GM21717 (cell line): ENCODE measurements around the gene SPEN.

Source experiments
- ATAC-seq: cut with Tn5 transposase; IDR thresholded peaks from one replicate; pipeline ENCODE4 v1.9.1; 2021; ENCODE audit warnings: mild to moderate bottlenecking, moderate library complexity; ENCODE audit not compliant: unreplicated experiment

Gene SPEN

DNA sequence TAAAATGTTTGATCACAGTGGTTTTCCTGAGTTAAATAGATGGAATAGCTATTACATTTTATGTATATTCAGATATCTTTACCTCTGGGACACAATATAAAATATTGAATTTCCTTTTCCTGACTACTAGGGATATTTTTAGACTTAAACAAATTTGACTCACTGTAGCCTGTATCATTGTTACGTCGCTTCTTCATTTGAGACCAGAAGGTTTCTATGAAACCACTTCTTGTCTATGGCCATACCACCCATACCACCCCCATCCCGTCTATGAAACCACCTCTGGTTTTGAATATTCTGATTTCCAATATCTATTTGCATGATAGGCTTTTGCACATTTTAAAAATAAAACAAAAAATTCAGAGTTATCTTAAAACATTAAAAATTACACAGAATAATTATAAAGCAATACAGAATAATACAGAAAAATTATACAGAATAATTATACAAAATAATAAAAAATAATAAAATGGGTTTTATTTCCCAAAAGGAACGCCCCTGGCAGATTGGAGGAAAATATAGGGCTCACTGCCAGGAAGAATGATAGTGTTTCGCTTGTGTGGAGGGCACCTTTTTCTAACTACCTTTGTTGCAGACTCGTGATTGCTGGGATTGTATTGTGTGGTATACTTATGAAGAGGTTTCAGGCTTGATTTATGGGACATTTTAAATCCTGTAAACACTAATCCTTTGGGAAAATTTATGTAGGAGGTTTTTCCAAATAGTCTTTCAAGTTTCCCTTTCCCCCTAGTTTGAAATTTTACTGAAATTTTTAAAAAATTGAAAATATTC lies 4.7 kb downstream of the SPEN start:
- no peak for ATAC-seq

DNA sequence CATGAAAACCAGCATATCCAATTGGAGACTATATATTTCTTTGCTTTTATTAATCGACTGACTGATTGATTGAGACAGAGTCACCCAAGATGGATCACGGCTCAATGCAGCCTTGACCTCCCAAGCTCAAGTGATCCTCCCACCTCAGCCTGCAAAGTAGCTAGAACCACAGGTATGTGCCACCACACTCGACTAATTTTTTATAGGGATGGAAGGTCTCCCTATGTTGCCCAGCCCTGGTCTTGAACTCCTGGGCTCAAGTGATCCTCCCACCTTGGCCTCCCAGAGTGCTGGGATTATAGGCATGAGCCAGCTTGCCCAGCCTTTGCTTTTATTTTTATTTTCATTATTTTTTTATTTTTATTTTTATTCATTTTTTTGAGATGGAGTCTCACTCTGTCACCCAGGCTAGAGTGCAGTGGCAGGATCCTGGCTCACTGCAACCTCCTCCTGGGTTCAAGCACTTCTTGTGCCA lies 5.4 kb downstream of the SPEN start:
- no peak for ATAC-seq

DNA sequence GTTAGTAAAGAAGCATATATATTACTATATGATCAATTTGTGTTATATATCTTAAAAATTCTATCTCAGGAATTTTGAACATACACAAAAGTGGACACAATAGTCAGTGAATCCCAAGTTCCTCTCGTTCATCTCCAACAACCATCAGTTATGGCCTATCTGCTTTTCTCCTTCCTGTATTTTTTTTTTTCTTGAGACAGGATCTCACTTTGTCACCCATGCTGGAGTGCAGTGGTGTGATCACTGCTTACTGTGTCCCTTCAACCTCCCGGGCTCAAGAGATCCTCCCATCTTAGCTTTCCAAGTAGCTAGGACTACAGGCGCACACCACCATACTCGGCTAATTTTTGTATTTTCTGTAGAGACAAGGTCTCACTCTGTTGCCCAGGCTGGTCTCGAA lies 9.4 kb downstream of the SPEN start:
- no peak for ATAC-seq

DNA sequence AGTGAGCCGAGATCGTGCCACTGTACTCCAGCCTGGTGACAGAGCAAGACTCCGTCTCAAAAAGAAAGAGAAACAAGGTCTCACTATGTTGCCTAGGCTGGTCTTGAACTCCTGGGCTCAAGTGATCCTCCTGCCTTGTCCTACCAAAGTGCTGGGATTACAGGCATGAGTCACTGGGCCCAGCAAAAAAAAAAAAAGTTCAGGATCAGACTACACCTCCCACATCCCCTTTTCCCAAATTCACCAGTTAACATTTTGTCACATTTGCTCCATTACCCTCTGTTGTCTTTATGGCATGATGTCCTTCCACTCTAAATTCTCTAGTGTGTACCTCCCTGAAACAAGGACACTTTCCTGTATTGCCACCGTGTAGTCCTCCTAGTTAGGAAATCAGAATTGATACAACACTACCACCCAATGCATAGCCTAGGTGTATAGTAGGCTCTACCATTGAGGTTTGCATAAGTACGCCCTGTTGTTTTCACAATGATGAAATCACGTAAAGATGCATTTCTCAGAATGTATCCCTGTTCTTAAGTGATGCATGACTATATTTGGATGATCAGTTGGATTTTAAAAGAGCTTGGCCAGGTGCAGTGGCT lies 10.7 kb downstream of the SPEN start:
- ATAC-seq: no peak

DNA sequence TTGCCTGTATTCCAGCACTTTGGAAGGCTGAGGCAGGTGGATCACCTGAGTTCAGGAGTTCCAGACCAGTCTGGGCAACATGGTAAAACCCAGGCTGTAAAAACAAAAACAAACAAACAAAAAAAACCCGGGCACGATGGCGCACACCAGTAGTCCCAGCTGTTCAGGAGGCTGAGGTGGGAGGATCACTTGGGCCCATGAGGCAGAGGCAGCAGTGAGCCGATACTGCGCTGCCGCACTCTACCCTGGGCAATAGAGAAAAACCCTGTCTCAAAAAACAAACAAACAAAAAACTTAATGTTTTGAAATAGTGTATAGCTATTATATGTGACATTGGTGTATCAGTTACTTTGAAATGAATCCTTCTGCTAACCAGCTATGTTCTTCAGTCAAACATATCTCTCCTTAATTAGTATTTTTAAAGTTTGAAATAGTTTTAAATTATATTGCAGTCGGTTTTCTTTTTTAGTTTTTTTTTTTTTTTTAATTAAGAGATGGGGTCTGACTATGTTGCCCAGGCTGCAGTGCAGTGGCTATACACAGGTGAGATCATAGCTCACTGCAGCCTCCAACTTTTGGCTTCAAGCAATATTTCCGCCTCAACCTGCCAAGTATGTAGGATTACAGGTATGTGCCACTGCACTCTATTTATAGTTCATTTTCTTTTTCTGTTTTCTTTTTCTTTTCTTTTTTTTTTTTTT lies 11.3 kb downstream of the SPEN start:
- ATAC-seq: no peak

DNA sequence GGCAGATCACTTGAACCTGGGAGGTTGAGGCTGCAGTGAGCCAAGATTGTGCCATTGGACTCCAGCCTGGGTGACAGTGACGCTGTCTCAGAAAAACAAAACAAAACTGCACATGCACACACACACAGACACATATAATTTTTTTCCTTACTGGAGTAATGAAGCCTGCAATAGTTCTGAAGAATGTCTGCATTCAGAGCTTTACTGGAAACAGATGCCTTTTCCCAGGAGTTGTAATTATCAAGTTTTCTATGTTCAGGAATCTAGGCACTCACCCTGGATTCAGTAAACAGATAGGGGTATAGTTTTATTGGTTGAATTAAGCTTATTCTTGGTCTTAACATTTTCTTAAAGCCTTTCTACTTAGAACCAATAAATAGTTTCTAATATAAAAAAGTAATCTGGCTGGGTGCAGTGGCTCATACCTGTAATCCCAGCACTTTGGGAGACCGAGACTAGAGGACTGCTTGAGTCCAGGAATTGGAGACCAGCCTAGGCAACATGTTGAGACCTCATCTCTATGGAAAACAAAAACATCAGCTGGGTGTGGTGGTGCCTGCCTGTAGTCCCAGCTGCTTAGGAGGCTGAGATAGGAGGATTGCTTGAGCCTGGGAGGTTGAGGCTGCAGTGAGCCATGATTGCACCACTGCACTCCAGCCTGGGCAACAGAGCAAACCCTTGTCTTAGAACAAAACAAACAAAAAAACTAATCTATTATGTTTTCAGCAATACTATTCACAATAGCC lies 15.8 kb downstream of the SPEN start:
- ATAC-seq: no peak

DNA sequence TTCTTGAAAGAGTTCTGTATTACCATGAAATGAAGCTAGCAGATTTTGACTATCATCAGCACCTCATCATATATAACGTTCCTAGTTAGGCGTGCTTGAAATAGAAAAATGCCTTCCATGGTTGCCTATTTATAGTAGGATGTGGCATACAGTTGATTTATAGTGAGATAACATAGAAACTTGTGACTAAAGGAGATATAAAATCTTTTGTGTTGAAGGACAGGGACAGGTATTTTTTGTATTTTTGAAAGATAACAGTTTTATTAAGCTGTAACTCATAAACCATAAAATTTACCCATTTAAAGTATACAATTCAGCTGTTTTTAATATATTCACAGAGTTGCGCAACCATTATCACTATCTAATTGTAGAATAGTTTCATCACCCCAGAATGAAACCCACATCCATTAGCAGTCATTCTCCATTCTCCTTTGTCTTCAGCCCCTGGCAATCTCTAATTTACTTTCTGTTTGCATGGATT lies 19.3 kb downstream of the SPEN start:
- no peak for ATAC-seq

DNA sequence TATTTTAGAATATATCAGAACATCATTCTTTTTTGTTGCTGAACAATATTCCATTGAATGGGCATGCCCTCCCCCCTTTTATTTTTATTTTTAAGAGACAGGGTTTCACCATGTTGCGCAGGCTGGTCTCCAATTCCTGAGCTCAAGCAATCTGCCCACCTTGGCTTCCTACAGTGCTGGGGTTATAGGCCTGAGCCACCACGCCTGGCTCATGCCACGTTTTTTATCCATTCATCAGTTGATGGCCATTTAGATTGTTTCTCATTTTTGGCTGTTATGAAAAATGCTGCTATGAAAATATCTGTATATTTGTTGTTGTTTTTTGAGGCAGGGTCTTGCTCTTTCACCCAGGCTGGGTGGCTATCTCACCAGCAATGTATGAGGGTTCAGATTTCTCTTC lies 19.8 kb downstream of the SPEN start:
- no peak for ATAC-seq

DNA sequence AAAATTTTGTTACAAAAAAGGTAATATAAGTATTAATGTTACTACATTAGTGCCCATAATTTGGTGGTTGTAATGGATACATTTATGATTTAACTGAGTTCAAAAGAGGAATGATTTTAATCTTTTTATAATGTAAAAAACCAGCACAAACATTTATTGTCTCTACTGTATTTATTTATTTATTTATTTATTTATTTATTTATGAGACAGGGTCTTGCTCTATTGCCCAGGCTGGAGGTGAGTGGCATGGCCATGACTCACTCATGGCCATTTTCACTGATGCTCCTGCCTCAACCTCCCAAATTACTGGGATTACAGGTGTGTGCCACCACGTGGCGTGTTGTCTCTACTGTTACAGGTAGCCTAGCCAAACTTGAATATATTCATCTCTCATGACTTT lies 21.9 kb downstream of the SPEN start:
- ATAC-seq: no peak

DNA sequence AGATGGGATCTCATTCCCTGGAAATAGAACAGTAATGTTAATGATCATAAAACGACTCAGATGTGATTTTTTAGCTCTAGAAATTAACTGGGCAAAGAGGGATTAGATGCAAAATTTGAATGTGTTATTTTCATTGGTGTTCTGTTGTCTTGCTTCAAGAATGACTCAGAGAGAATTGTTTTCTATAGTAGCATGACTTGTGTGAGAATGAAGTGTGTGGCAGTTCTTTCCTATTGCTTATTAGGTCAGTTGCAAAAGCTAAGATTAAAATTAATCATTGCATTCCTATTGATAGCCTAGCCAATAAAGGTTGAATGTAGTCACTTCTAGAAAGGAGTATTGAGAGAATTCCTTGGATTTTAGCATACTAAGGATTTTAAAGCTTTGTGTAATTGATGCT lies 22.9 kb downstream of the SPEN start:
- ATAC-seq: no peak

DNA sequence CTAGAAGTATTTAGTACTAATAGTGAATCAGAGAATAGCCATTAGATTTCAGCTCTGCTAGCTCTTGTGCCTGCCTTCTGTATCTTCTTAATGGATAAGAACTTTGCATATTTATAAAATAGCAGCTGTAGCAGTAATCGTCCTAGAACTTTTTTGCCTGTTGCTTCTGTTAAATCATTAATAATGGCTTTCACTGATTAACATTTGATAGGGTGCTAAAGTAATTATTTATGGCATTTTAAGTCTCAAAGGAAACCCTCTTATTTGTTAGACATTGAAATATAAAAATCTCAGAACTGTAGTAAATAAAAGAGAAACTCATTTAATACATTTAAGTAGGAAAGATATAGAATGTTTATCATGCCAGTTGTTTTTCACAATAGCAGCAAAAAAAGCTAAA lies 27.0 kb downstream of the SPEN start:
- no peak for ATAC-seq

DNA sequence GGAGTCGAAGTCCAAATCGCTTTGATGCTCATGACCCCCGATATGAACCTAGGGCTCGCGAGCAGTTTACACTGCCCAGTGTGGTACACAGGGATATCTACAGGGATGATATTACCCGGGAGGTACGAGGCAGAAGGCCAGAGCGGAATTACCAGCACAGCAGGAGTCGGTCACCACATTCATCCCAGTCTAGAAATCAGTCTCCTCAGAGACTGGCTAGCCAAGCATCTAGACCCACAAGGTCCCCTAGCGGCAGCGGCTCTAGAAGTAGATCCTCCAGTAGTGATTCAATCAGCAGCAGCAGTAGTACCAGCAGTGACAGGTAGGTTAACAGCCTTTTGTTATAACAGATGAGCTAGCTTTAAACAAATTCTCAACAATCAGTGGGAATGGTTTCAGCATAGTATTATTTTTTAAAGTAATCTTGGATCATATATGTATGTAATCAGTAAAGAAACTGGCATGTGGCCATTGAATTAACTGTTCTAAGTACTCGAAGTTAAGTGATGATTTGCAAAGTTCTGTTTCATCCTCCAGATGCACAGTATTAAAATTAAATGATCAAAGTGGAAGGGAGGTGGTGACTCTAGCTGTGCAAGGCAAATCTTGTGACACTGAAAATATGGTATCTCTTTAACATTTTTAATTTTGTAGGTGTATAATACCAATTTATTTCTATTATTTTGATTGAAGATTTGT lies 29.0 kb downstream of the SPEN start:
- ATAC-seq: no peak

DNA sequence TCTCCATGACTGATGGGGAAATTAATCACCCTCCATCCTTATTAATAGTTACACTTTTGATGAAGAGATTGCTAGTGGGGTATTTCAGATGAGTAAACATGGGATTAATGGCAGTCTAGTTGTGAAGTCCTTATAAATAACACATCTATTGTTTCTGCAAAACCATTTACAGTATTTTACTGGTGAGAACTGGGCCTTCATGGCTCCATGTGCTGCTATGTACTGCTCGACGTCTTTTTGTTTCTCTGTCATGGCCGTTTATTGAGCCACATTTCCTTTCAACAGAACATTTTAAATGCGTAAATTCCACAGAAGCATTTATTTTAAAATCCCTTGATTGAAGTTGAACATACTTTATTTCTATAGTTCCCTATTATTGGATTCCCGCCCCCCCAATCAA lies 34.5 kb downstream of the SPEN start:
- no peak for ATAC-seq

DNA sequence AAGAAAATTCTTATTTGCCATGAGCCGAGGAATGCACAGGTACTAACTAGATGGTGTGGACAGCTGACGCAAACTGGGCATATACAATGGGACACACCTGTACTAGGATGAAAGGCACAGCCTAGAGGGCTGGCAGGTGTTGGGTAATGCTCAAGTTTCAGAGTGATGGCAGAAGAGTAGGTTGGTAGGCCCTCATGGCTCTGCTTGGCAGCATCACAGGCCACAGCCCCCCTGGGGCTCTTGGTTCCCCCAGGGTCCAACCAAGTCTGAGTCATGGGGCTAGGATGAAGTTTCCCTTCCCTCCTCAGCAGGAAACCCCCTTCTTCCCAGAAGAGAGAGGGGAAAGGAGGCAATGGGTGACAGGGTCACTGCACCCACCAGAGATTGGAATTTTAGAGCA lies 35.2 kb downstream of the SPEN start:
- peak; percentile 33 for ATAC-seq

DNA sequence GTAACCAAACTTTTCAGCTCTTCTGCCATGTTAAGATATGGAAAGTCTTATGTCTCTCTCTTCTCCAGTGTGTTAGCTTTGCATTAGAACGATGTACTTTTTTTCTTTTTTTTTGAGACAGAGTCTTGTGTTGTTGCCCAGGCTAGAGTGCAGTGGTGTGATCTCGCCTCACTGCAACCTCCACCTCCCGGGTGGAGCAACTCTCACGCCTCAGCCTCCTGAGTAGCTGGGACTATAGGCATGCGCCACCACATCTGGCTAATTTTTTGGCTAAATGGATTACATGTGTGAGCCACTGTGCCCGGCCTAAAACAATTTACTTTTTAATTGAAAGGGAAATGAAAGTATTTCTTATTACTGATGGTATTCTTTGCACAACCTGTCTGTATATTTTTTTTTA lies 35.8 kb downstream of the SPEN start:
- ATAC-seq: no peak

DNA sequence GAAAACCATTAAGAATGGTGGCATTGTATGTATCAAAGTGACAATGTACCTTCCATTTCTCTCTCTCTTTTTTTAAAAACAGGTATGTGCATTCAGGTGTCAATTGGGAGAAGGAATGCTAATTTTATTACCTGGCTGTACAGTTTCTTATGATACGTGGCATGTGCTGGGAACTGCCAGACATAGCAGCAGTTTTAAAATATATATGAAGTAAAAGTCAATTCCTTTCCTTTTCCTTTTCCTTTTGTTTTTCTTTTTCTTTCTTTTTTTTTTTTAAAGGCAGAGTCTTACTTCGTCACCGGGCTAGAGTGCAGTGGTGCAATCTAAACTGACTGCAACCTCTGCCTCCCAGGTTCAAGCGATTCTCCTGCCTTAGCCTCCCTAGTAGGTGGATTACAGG lies 37.0 kb downstream of the SPEN start:
- no peak for ATAC-seq

DNA sequence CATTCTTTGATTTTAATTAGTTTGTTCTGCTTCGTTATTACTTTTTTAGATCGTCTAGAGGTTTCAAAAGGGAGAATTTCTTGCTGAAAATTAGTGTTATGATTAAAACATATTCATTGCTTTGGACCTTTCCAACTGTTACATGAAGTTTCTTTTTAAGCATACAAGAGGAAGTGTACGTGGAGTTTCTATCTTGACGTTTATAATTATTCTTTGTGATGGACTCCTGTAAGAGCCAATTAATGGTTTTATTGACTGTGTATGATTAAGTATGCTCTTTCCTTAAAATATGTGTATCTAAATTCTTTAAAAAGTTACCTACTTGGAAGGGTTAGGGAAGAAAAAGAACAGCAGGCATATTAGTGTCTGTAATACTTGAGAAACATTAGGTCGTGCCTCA lies 37.8 kb downstream of the SPEN start:
- ATAC-seq: no peak

DNA sequence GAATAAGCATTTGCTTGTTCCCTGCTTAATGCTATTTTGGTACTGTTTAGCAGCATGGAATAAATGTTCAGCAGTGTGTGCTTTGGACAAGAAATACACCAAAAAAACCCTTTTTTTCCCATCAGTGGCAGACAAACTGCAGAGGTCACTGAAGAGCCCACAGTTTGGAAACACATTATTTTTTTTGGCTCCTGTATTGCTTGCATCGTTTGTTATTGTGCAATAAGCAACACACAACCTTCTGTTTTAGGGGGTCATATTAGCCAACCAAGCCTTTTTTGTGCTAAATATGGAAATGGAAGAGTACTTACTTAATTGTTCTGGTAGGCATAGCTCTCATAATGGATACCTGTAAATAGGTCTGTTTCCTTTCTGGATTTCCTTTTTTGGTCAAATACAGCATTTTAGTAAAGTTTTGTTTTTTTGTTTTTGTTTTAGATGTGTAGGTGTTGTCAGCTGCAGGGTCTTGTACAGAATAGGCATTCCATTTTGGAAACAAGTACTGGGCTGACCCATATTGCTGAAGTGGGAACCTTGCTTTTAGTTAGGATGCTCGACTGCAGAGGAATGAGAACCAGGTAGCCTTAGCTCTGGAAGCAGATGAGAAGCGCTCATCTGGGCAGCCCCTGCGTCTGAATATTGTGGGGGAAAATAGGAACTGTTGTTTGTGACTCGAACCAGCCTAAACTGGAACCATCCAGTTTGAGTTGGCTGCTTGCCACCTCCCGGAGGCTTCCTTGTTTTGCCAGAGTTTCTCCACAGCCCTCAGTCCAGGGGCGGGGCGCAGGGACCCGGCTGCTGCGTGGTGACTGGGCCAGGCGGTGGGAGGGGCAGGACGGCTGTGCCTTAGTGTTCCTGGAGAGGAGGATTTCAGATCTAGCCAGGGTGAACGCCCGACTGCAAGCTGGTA lies 38.4 kb downstream of the SPEN start:
- peak; percentile 51 for ATAC-seq

DNA sequence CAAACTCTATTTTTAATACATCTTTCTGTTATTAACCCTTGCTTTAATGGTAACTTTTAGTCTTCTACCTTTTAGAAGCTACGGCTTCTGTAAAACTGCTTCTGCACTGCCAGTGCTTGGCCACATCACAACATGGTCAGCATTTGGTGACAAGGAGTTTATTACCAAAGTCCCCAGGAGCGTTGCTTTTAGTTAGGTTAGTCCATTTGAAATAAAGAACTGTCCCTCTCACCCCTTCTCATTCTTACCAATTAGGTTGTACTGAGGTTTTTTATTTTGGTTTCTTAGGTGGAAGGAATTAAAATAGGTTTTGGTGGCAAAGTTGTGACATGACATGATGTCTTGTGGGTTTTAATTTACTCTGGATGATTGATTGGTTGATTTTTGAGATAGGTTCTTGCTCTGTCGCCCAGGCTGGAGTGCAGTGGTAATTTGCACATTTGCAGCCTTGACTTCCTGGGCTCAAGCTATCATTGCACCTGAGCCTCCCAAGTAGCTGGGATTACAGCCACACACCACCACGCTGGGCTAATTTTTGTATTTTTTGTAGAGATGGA lies 39.2 kb downstream of the SPEN start:
- ATAC-seq: peak; percentile 9
